ENCODE measurements around the gene RNF215. TPM values are rescaled to one million over a fixed set of nuclear protein-coding genes. Genes with fewer than 3 reads are reported as not detected.

The RNF215 gene
- polyA plus RNA-seq (2011; rRNA removed), result 11.1 and 15.8 TPM in 2 replicates
- polyA minus RNA-seq (2011; rRNA and poly(A)+ RNA removed), result 16.4 and 26.4 TPM in 2 replicates

- ChIA-PET POLR2A (interaction anchor here (1.0 kb wide), 1 partner anchor 126 kb away, joined by 3 read pairs; no protein-coding TSS in a partner anchor), CTCF (interaction anchor here (0.5 to 19.7 kb wide), 24 partner anchors 9 to 600 kb away, joined by 3 to 204 read pairs (median 4); partner anchors contain the start of genes CASTOR1, CCDC157, MTFP1 and SEC14L2)
- H3K27me3 ChIP-seq (ENCODE audit: control insufficient read depth, insufficient read depth, low read length), result no peaks in the 10 kb centered on the region
- DNase-seq (ENCODE audit: low read depth), result no peak
- peaks cover 9% of the 10 kb centered on the region for H3K36me3 ChIP-seq (ENCODE audit: control insufficient read depth, insufficient read depth, low read length)
- TF ChIP-seq, protein P1, sequence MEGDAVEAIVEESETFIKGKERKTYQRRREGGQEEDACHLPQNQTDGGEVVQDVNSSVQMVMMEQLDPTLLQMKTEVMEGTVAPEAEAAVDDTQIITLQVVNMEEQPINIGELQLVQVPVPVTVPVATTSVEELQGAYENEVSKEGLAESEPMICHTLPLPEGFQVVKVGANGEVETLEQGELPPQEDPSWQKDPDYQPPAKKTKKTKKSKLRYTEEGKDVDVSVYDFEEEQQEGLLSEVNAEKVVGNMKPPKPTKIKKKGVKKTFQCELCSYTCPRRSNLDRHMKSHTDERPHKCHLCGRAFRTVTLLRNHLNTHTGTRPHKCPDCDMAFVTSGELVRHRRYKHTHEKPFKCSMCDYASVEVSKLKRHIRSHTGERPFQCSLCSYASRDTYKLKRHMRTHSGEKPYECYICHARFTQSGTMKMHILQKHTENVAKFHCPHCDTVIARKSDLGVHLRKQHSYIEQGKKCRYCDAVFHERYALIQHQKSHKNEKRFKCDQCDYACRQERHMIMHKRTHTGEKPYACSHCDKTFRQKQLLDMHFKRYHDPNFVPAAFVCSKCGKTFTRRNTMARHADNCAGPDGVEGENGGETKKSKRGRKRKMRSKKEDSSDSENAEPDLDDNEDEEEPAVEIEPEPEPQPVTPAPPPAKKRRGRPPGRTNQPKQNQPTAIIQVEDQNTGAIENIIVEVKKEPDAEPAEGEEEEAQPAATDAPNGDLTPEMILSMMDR (IDR thresholded peaks at IDR 0.05; ENCODE audit: insufficient read depth, low read depth, low read length), result peak; percentile 82
- peak within 1 kb of the TSS; percentile 76 for H3K4me3 ChIP-seq (ENCODE audit: low read depth, low read length)
Measured at GRCh38 chr22:30386960-30387827, at the start of gene RNF215. Gene RNF215, minus strand, starts transcription at chr22:30387411. Its CDS starts 98 bp downstream, at chr22:30387313.

GRCh38 chr22:30436196-30436595, 49.0 kb upstream of the RNF215 start:
- CTCF ChIA-PET, result interaction anchor here (1.3 to 3.2 kb wide), 4 partner anchors 10 to 70 kb away, joined by 4 to 16 read pairs (median 8); no protein-coding TSS in a partner anchor
- Histone ChIP-seq H3K27me3 (ENCODE audit: control insufficient read depth, insufficient read depth, low read length) (0 out of 2 replicates have a peak, but pooled peaks cover 1% of the 10 kb centered on the region), H3K4me3 (ENCODE audit: low read depth, low read length) (no peak overlapping the region), H3K36me3 (ENCODE audit: control insufficient read depth, insufficient read depth, low read length) (no peaks in the 10 kb centered on the region)
- POLR2A ChIA-PET, result no interaction called here
- TF ChIP-seq, protein P1 (IDR thresholded peaks at IDR 0.05; ENCODE audit: insufficient read depth, low read depth, low read length), result no peak
- no peak for DNase-seq (ENCODE audit: low read depth)

DNA sequence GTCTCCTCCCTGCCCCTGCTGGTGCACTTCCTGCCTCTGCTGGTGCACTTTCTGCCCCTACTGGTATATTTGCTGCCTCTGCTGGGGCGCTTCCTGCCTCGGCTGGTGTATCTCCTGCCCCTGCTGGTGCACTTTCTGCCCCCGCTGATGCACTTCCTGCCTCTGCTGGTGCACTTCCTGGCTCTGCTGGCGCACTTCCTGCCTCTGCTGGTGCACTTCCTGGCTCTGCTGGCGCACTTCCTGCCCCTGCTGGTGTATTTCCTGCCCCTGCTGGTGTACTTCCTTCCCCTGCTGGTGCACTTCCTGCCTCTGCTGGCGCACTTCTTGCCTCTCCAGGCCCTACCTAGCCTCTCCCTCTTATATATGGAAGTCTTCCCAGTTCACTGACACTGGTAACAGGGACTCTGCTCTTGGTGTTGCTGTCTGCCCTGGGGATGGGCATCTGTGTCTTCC, 48.5 kb upstream of the RNF215 start:
- no peaks in the 10 kb centered on the region for H3K36me3 ChIP-seq (ENCODE audit: control insufficient read depth, insufficient read depth, low read length)
- DNase-seq (ENCODE audit: low read depth), result no peak
- ChIA-PET CTCF (interaction anchor here (1.3 to 3.2 kb wide), 3 partner anchors 9 to 71 kb away, joined by 4 to 16 read pairs (median 6); no protein-coding TSS in a partner anchor), POLR2A (no interaction called here)
- TF ChIP-seq, protein P1 (IDR thresholded peaks at IDR 0.05; ENCODE audit: insufficient read depth, low read depth, low read length), result no peak
- H3K4me3 ChIP-seq (ENCODE audit: low read depth, low read length), result no peak overlapping the region
- H3K27me3 ChIP-seq (ENCODE audit: control insufficient read depth, insufficient read depth, low read length), result no peaks in the 10 kb centered on the region

DNA sequence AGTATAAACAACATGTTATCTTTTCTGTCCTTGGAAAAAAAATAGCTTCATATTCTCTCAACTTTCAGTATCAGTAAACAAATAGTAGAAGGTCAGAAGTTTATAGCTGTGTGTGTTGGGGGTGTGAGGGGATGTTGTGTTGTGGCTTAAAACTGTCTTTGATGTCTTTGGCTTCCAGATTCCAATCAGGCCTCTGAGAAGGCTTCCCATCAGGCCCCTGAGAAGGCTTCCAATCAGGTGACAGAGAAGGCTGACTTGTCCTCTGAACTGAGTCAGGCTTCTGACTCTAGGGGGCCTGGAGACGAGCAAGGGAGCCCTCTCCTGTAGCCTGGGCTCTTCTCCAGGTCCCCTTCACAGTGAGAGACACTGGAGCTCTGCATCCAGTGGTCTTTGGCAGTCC, 47.6 kb upstream of the RNF215 start:
- ChIA-PET POLR2A (no interaction called here), CTCF (interaction anchor here (1.1 to 3.9 kb wide), 2 partner anchors 9 to 10 kb away, joined by 3 to 21 read pairs; partner anchors contain the start of gene MTFP1)
- no peaks in the 10 kb centered on the region for H3K36me3 ChIP-seq (ENCODE audit: control insufficient read depth, insufficient read depth, low read length)
- DNase-seq (ENCODE audit: low read depth), result no peak
- no peaks in the 10 kb centered on the region for H3K27me3 ChIP-seq (ENCODE audit: control insufficient read depth, insufficient read depth, low read length)
- no peak overlapping the region for H3K4me3 ChIP-seq (ENCODE audit: low read depth, low read length)
- TF ChIP-seq, protein P1 (IDR thresholded peaks at IDR 0.05; ENCODE audit: insufficient read depth, low read depth, low read length), result no peak

GRCh38 chr22:30433773-30434172, 46.6 kb upstream of the RNF215 start:
- H3K36me3 ChIP-seq (ENCODE audit: control insufficient read depth, insufficient read depth, low read length), result no peaks in the 10 kb centered on the region
- DNase-seq (ENCODE audit: low read depth), result no peak
- CTCF ChIA-PET, result interaction anchor here (1.0 to 3.9 kb wide), 3 partner anchors 8 to 25 kb away, joined by 3 to 21 read pairs (median 3); partner anchors contain the start of gene MTFP1
- TF ChIP-seq, protein P1 (IDR thresholded peaks at IDR 0.05; ENCODE audit: insufficient read depth, low read depth, low read length), result no peak
- POLR2A ChIA-PET, result no interaction called here
- no peaks in the 10 kb centered on the region for H3K27me3 ChIP-seq (ENCODE audit: control insufficient read depth, insufficient read depth, low read length)
- H3K4me3 ChIP-seq (ENCODE audit: low read depth, low read length), result no peak overlapping the region
